ENCODE data around the gene LYSET. TPM values are rescaled to one million over a fixed set of nuclear protein-coding genes. Genes with fewer than 3 reads are reported as not detected.

Gene LYSET
- total and polyA plus RNA-seq, 7 donors, result 19.7 to 50.1 (median 29.1) TPM

- intact Hi-C loops (cut with DNase I), result loop anchor here in 1 of 2 donors (2.0 to 5.0 kb wide), 2 partner anchors 21 to 186 kb away; no protein-coding TSS in a partner anchor
- no peaks in the 10 kb centered on the region for H3K9me3 ChIP-seq
- H3K4me3 ChIP-seq, result no peak overlapping the region
- peak in 3 of 4 donors; percentile 40 to 64 (median 52) for ATAC-seq
- H3K27me3 ChIP-seq (ENCODE audit: insufficient read depth in 3 of 3, low read length in 2 of 3), result no peaks in the 10 kb centered on the region
- no peaks in the 10 kb centered on the region for H3K36me3 ChIP-seq (ENCODE audit: insufficient read depth in 1 of 2, low read depth in 1 of 2)
- no peak for TF ChIP-seq CTCF (IDR thresholded peaks at IDR 0.05)
- peak; percentile 28 to 65 for DNase-seq
- WGBS, 3 donors, result 27 to 30% (median 29%) methylated on average over 17 of the region's 17 CpGs
- no peak overlapping the region for H3K27ac ChIP-seq
- no peaks in the 10 kb centered on the region for H3K4me1 ChIP-seq
Measured at GRCh38 chr14:93137864-93138263, 47.3 kb upstream of the LYSET start.

- Histone ChIP-seq H3K9me3 (no peaks in the 10 kb centered on the region), H3K4me3 (no peak overlapping the region), H3K27me3 (ENCODE audit: insufficient read depth in 3 of 3, low read length in 2 of 3) (peaks cover 0 to 2% (median 0%) of the 10 kb centered on the region in 3 donors), H3K36me3 (ENCODE audit: insufficient read depth in 1 of 2, low read depth in 1 of 2) (no peaks in the 10 kb centered on the region), H3K4me1 (no peaks in the 10 kb centered on the region), H3K27ac (no peak overlapping the region)
- intact Hi-C loops (cut with DNase I), result no loop called here
- ATAC-seq (no peak), DNase-seq (peak in 1 of 2 donors; percentile 12)
- TF ChIP-seq CTCF (IDR thresholded peaks at IDR 0.05), result no peak
- 71 to 82% (median 78%) methylated on average over 13 of the region's 13 CpGs for WGBS, 3 donors
Measured at GRCh38 chr14:93142854-93143652, 42.1 kb upstream of the LYSET start.

GRCh38 chr14:93146119-93146518 is 39.0 kb upstream of the LYSET start:
- Histone ChIP-seq H3K9me3 (no peaks in the 10 kb centered on the region), H3K36me3 (ENCODE audit: insufficient read depth in 1 of 2, low read depth in 1 of 2) (no peaks in the 10 kb centered on the region), H3K4me3 (no peak overlapping the region), H3K27ac (no peak overlapping the region), H3K4me1 (no peaks in the 10 kb centered on the region), H3K27me3 (ENCODE audit: insufficient read depth in 3 of 3, low read length in 2 of 3) (peaks cover 0 to 2% (median 0%) of the 10 kb centered on the region in 3 donors)
- intact Hi-C loops (cut with DNase I), result no loop called here
- ATAC-seq, result no peak
- 80 to 85% (median 81%) methylated on average over 9 of the region's 9 CpGs for WGBS, 3 donors
- DNase-seq, result no peak
- TF ChIP-seq CTCF (IDR thresholded peaks at IDR 0.05), result no peak

- H3K27ac ChIP-seq, result no peak overlapping the region
- peaks cover 0 to 2% (median 0%) of the 10 kb centered on the region in 3 donors for H3K27me3 ChIP-seq (ENCODE audit: insufficient read depth in 3 of 3, low read length in 2 of 3)
- no peaks in the 10 kb centered on the region for H3K36me3 ChIP-seq (ENCODE audit: insufficient read depth in 1 of 2, low read depth in 1 of 2)
- DNase-seq (peak in 1 of 2 donors; percentile 8), ATAC-seq (no peak)
- 89 to 90% (median 89%) methylated on average over 8 of the region's 8 CpGs for WGBS, 3 donors
- H3K4me3 ChIP-seq, result no peak overlapping the region
- TF ChIP-seq CTCF (IDR thresholded peaks at IDR 0.05), result no peak
- no peaks in the 10 kb centered on the region for H3K9me3 ChIP-seq
- intact Hi-C loops (cut with DNase I), result no loop called here
- H3K4me1 ChIP-seq, result no peaks in the 10 kb centered on the region
Measured at GRCh38 chr14:93148979-93149378, 36.1 kb upstream of the LYSET start.

Measured in psoas muscle (tissue), 8 donors.